AG04450 (cell line): ENCODE results near the gene PNPLA5. TPM values are rescaled to one million over a fixed set of nuclear protein-coding genes. Genes with fewer than 3 reads are reported as not detected.
A peak's percentile ranks its signal among the peaks of the same experiment; 100 is the strongest.

Source experiments
- CTCF ChIA-PET: fragments of 300-600, 350-600 bp; formaldehyde crosslinking; extraction: SDS; loops from one replicate; lab custom pipeline; 2022; ENCODE audit warnings: antibody characterized with exemption, inconsistent platforms; lab: Charles Lee
- POLR2A ChIA-PET: fragments of 350-600 bp; formaldehyde crosslinking; extraction: SDS; loops from one replicate; lab custom pipeline; 2021; ENCODE audit warnings: antibody characterized with exemption, inconsistent platforms; lab: Yijun Ruan, JAX
- DNase-seq: peaks from one replicate; pipeline ENCODE4 v3.0.0-alpha.2; 2011; ENCODE audit warnings: low read depth, low spot score
- H3K27ac ChIP-seq: one replicate; pipeline ENCODE4 v1.5.1; 2012; ENCODE audit warnings: low read depth, low read length, control low read depth
- H3K27me3 ChIP-seq: one replicate; pipeline ENCODE4 v1.6.0; 2012; ENCODE audit warnings: low read length; ENCODE audit not compliant: control insufficient read depth, insufficient read depth
- H3K4me3 ChIP-seq: 2 replicates; pipeline ENCODE4 v1.5.1; 2011; ENCODE audit warnings: mild to moderate bottlenecking, low read depth, low read length, control low read depth
- H3K9me3 ChIP-seq: 2 replicates; pipeline ENCODE4 v1.5.1; 2012; ENCODE audit warnings: low read length; ENCODE audit not compliant: control insufficient read depth, insufficient read depth
- CTCF ChIP-seq: IDR thresholded peaks from 2 replicates; pipeline ENCODE4 v1.5.1; 2011; ENCODE audit warnings: low read depth, low read length, control low read depth, inconsistent platforms
- polyA plus RNA-seq: library from polyadenylated mRNA; depleted of rRNA; stranded (reverse); fragments of >200 nt; gene quantifications from 2 replicates; pipeline ENCODE4 v1.2.3, GENCODE V29; 2011

The PNPLA5 gene
- polyA plus RNA-seq, 1 experiment = 0.12 TPM

- H3K9me3 ChIP-seq = no peaks in the 10 kb centered on the region; the same call in 1 of the 2 replicates
- ChIA-PET CTCF (interaction anchor here (1.3 kb wide), 1 partner anchor 19 kb away, joined by 3 read pairs; no protein-coding TSS in a partner anchor), POLR2A (no interaction called here)
- no peak for TF ChIP-seq CTCF
- DNase-seq = peak; percentile 67
- no peak overlapping the region for H3K4me3 ChIP-seq
- no peaks in the 10 kb centered on the region for H3K27me3 ChIP-seq
- H3K27ac ChIP-seq = peak overlapping the region; percentile 85
Measured at GRCh38 chr22:43901976-43902643, 10.3 kb upstream of the PNPLA5 start.

- CTCF ChIA-PET = interaction anchor here (0.5 to 1.6 kb wide), 3 partner anchors 15 to 45 kb away, joined by 3 to 5 read pairs (median 5); no protein-coding TSS in a partner anchor
- Histone ChIP-seq H3K9me3 (no peaks in the 10 kb centered on the region), H3K27ac (no peak overlapping the region), H3K4me3 (no peak overlapping the region), H3K27me3 (no peaks in the 10 kb centered on the region)
- DNase-seq = no peak
- no peak for TF ChIP-seq CTCF
- POLR2A ChIA-PET = no interaction called here
Measured at GRCh38 chr22:43900206-43900605, 8.4 kb upstream of the PNPLA5 start.

GRCh38 chr22:43897751-43898261 lies 6.0 kb upstream of the PNPLA5 start:
- DNase-seq = no peak
- ChIA-PET POLR2A (interaction anchor here (0.6 to 1.0 kb wide), 3 partner anchors 18 to 1524 kb away, joined by 3 to 4 read pairs (median 3); partner anchors contain the start of gene PNPLA3), CTCF (interaction anchor here (3.4 kb wide), 1 partner anchor 13 kb away, joined by 20 read pairs; no protein-coding TSS in a partner anchor)
- peaks cover 5% of the 10 kb centered on the region for H3K27me3 ChIP-seq
- TF ChIP-seq CTCF = no peak
- peak overlapping the region; percentile 39 for H3K27ac ChIP-seq
- no peak overlapping the region for H3K4me3 ChIP-seq
- H3K9me3 ChIP-seq = no peaks in the 10 kb centered on the region

- no peak for DNase-seq
- Histone ChIP-seq H3K27ac (no peak overlapping the region), H3K4me3 (no peak overlapping the region), H3K27me3 (peaks cover 19% of the 10 kb centered on the region), H3K9me3 (no peaks in the 10 kb centered on the region; the same call in 1 of the 2 replicates)
- TF ChIP-seq CTCF = no peak
- ChIA-PET CTCF (interaction anchor here (3.4 kb wide), 1 partner anchor 12 kb away, joined by 20 read pairs; no protein-coding TSS in a partner anchor), POLR2A (no interaction called here)
Measured at GRCh38 chr22:43895986-43896645, 4.3 kb upstream of the PNPLA5 start.
